NCI-H2107 treated with DMSO at 0.1 percent for 48 hours (cell line): ENCODE results near the gene PCDHA2.
"Not testable (repeated sequence)": the region's sequence is repeated elsewhere in the genome, so short reads cannot be mapped to it uniquely, and the experiment has no call there.

Experiments
- DNase-seq: peaks from one replicate; lab custom pipeline; 2025; ENCODE audit not compliant: unreplicated experiment; lab: John Stamatoyannopoulos, UW

The PCDHA2 gene

GRCh38 chr5:140808889-140809291 is 14.2 kb downstream of the PCDHA2 start:
- DNase-seq = no peak

- no peak for DNase-seq
Observed at GRCh38 chr5:140821375-140822280, 27.0 kb downstream of the PCDHA2 start, which contains the start of gene PCDHA5. TSS of gene PCDHA5 (plus strand) at chr5:140821613.

- DNase-seq = no peak
Observed at GRCh38 chr5:140822281-140822629, 27.6 kb downstream of the PCDHA2 start.

GRCh38 chr5:140822969-140823368 is 28.3 kb downstream of the PCDHA2 start:
- DNase-seq = not testable (repeated sequence)

- no peak for DNase-seq
Observed at GRCh38 chr5:140823475-140823874, 28.8 kb downstream of the PCDHA2 start.

- no peak for DNase-seq
Observed at GRCh38 chr5:140827704-140828361, 33.2 kb downstream of the PCDHA2 start, which contains the start of gene PCDHA6. TSS of gene PCDHA6 (plus strand) at chr5:140827960. CDS start at chr5:140828092, 132 bp downstream.

GRCh38 chr5:140828362-140828737 is 33.7 kb downstream of the PCDHA2 start:
- no peak for DNase-seq

GRCh38 chr5:140829511-140830501 is 35.2 kb downstream of the PCDHA2 start:
- not testable (repeated sequence) for DNase-seq

- DNase-seq = no peak
Observed at GRCh38 chr5:140833993-140834392, 39.3 kb downstream of the PCDHA2 start, which contains the start of gene PCDHA7. TSS of gene PCDHA7 (plus strand) at chr5:140834269. CDS start at chr5:140834384, 115 bp downstream.

- DNase-seq = not testable (repeated sequence)
Observed at GRCh38 chr5:140834439-140835008, 39.9 kb downstream of the PCDHA2 start.

- DNase-seq = no peak
Observed at GRCh38 chr5:140835622-140836510, 41.2 kb downstream of the PCDHA2 start.

- DNase-seq = no peak
Observed at GRCh38 chr5:140840978-140841962, 46.6 kb downstream of the PCDHA2 start, which contains the start of gene PCDHA8. TSS of gene PCDHA8 (plus strand) at chr5:140841187. CDS start at chr5:140841322, 135 bp downstream.

GRCh38 chr5:140842798-140843733 is 48.4 kb downstream of the PCDHA2 start:
- DNase-seq = no peak
